ENCODE data around the gene PIP4K2B.

The PIP4K2B gene

DNA sequence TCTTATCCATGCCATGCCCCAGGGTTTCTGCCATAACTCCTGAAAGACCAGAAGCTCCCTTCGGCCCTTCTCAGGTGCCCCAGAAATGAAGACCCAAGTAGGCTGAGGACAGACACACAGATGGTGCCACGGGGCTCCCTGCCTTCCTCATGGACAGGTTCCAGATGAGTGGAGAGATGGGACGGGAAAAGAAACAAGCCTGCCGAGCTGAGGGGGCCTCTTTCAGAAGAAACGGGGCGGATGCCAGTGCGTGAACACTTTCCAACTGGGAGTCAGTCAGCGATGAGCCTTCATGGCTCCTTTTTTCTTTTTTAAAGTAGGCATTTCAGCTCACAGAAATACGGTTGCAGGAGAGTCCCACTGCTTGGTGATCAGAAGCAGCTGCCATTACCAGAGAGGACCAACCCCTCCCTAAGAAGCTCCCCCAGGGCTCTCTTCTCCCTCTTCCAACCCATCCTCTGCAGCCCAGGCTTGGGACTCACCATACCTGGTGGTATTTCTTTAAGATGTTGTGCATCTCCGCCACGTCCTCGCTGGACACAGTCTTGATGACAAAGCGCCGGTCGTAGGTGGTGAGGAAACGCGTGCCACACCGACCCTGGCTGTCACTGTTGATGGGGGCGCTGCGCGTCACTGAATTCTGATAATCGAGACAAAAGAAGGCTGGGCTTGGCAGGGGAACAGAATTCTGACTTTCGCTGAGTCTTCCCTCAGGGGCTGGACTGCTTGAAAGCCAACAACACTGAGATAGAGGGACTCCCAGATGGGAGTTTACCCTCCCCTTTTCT, 19.2 kb downstream of the PIP4K2B start:
- DNase-seq (ENCODE audit: low spot score), result no peak

DNA sequence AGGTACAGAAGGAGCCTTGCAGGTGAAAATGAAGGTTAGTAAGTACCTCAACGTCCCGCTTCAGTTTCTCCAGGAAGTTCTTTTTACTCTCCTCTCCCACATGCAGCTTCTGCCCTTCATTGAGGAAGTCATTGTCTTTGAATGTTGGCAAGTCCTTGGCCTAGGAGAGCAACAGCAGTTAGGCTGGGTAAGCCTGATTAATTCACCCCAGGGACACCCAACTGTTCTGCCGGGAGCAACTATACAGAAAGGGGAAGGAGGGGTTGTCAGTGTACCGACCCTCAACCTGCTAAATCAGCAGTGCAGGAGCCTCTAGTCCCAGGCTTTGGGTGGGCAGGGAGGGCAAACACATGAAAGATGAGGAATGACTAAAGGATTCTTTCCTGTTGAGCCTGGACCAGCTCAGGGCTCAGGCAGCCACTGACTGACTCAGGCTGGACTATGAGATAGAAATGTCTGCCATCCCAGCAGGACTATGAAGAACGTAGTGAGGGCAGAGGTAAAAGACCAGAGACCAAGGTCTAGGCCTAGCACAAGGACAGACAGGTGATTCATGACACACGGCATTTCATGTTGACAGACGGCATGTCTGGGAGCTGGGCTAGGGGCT, 21.6 kb downstream of the PIP4K2B start:
- no peak for DNase-seq (ENCODE audit: low spot score)

DNA sequence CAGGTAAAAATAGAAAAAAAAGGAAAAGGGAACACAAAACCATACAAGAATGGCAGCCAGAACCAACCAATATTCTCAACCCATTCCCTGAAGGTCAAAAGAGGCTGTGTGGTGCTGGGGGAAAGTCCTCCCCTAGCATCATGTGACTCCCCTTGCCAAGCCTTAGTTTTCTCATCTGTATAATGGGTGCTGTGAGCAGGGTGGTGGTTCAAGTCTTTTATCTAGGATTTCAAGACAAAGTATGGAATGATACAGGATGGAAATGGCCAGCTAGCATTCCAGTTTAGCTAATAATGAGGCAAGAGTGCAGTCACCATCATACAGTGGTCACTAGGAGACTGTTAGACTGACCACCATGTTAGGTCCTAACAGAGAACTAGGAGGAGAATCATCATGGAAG, 26.1 kb downstream of the PIP4K2B start:
- DNase-seq (ENCODE audit: low spot score), result no peak

DNA sequence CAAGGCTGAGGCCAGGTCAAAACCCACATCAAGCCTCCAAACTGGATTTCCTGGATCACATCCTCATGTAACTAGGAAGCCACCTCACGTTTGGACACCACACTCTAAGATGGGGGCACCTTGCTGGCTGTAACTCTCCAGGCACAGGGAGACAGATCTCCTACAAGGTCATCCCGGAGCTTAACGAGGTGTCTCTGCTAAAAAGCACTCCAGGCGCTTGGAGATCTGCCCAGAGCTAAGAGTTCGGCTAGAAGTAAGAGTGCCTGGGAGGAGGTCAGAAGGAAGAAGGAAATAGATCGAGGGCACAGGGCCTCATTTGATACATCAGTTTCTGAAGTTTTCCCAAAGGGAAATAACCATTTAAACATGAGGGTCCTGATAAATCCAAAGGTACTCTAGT, 30.9 kb downstream of the PIP4K2B start:
- no peak for DNase-seq (ENCODE audit: low spot score)

DNA sequence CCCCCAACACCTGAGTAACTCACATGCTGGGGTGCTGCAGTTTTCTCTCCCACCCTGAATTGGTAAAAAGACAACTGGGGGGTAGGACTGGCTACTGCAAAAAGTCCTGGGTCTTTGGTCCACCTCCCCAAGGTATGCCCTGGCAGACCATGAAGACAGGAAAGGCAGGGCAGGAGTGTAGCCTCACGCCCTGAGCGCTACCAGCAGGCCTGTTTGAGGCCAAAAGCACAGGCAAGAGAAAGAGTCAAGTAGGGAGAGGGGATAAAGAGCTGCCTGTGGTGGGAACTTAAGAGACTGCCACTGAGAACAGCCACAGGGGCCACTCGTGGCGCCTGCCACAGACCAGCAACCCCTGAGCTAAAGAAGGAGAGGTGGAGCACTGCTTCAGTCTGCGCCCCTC, 33.0 kb downstream of the PIP4K2B start:
- no peak for DNase-seq (ENCODE audit: low spot score)

DNA sequence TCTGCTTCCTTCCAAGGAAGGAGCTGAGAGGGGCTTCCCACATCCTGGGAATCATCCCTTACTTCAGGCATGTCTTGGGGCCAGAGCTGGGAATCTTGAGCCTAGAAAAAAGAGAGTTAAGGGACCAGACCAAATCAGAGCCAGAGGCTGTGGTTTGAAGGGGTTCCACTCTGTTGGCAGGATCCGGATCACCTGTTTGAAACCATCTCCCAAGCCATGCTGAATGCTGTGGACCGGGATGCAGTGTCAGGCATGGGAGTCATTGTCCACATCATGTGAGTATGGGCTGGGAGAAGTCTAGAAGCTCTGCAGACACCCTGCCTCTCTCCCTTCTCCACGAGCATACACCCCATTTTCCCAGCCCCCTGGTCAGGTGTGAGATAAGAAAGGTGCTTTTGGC, 37.1 kb downstream of the PIP4K2B start:
- no peak for DNase-seq (ENCODE audit: low spot score)

DNA sequence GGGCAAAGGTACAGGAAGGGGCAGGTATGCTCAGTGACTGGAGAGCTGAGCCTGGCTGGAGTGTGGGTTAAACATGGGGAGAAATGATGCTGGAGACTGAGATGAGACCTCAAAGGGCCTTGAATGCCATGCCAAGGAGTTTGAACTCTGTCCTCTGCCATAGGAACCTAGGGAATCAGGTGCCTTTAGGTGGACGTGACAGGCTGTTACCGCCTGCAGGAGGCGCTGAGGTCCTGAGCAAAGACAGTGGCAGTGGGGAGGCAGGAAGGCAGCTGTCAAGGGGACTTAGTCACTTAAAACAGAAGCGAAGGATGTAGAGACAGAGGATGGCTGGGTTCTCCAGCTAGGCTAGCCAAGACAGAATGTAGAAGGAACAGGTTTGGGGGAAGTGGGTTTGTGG, 37.7 kb downstream of the PIP4K2B start:
- peak; percentile 42 for DNase-seq (ENCODE audit: low spot score)

DNA sequence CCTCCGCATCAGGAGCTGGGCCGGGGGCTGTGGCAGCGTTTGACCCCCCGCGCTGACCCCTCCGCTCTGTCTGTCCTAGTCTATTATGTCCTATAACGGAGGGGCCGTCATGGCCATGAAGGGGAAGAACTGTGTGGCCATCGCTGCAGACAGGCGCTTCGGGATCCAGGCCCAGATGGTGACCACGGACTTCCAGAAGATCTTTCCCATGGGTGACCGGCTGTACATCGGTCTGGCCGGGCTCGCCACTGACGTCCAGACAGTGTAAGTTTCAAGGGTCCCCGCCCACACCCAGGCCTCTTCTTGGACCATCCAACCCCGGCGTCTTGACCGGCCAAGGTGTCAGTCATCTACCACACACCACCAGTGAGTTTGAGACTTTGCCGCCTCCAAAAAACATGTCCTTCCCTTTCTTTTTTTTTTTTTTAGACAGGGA, 46.3 kb downstream of the PIP4K2B start:
- DNase-seq (ENCODE audit: low spot score), result no peak

DNA sequence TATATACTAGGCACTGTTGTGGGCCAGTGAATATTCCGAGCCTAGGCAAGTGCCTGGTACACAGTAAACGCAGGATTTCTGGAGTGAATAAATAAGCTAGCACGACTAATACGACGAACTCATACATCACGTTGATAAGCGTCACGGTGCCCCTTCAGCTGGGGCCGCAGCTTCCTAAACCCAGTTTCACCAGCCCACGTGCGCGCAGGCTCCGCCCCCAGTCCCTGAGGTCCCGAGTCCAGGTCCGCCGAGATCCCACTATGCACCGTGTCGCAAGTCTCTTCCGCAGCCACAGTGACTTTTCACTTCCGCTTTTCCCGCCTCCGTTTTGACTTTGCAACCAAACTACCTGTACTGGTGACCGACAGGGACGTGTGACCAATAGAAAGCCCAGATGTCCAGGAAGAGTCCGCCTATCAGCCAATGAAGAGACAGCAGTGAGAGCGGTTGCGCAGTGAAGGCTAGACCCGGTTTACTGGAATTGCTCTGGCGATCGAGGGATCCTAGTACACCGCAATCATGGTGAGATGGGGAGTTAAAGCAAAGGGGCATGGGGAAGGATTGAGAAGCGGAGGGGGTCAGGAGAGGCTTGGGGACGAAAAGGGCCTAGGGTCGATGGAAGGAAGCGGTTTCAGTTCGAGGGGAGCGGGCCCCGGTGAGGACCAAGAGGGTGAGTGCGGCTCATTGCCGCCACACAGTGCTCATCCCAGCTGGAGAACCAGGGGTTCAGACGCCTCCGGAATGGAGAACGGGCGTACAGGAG, 46.9 kb downstream of the PIP4K2B start, which contains the start of gene PSMB3:
Gene PSMB3 (plus strand): TSS at position 434 of the 763 bp plus-strand sequence. CDS start 86 bp downstream, at position 520.
- DNase-seq (ENCODE audit: low spot score), result peak; percentile 100

DNA sequence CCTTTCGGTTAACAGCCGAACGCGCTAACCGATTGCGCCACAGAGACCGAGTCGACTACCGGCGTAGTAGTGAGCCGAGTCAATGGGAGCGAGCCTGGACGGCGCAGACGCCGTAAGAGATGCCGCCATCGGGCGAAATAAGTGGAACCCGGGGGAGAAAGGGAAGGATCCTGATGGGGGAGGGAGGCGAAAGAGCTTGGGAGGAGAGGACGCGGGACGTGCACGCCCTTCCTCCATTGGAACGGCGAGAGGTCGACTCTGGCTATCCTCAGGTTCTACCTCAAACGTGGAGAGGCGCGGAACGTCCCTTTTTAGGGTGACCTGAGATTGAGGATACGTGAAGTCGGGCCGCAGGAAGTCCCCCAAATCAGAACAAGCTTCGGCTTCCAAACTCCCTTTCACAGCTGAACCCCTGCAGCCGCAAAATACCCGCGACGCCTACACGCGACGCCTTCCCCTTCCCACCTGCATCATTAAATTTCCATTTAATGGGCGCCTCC, 47.5 kb downstream of the PIP4K2B start:
- peak; percentile 72 for DNase-seq (ENCODE audit: low spot score)

DNA sequence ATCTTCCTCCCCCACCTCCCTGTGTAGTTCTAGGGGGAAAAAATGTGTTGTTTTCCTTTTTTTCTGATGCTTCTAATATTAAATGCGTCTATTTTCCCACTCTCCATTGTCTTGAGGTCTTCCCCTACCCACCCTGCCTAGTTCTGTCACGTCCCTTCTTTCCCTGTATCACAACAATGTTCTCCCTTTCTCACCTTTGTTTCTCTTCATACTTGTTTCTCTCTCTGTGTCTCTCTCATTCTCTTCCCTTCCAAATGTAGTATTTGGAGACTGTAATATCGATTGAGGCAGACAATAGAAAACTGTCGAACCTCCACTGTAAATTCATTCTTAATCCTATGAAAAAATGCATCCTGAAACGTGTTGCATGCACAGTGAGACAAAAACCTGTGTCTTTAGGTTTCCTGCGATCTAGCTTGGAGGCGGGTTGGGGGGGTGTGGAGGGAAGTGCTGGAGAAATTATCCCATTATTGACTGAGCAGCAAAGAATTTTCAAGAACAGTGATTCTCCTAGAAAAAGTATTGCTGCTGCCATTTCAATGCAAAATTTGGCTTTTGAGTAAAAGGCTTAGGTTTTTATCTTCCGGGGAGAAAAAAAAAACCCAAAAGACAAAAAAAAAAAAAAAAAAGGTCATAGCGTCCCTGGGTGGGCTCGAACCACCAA, 48.1 kb downstream of the PIP4K2B start:
- DNase-seq (ENCODE audit: low spot score), result no peak

DNA sequence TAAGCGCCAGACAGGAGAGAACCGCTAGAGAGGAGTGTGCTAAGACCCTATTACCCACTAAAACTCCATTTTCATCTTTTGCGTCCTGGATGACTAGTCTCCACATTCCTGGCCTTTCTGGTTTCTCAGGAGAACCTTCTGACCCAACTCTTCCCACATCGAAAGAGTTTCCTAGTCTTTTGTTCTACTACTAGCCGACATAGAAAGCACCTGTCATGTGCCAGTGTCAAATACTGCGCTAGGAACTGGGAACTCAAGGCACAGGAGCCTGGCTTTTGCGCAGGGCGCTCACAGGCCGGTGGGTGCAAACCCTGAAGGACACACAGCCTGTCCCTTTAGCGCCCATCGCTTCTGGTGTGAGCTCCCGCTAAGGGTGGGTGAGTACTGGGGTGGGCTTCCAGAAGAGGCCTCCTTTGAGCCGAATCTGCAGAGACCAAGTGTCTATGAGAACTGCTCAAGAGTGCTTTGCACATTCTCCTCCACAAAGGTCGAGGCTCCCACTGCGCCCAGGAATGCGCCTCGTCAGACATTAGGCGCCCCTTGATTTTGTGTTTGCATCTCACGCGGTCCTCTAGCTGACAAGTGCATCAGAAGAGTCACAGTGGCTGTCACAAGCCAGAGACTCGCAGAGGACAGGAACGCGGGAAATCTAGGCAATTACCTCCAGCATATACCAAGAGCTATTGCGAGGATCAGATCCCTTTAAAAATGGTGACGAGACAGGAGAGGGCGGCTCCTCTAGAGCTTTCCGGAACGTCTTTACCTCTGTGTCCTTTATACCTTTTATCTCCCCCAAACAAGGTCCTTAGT, 48.8 kb downstream of the PIP4K2B start:
- no peak for DNase-seq (ENCODE audit: low spot score)

DNA sequence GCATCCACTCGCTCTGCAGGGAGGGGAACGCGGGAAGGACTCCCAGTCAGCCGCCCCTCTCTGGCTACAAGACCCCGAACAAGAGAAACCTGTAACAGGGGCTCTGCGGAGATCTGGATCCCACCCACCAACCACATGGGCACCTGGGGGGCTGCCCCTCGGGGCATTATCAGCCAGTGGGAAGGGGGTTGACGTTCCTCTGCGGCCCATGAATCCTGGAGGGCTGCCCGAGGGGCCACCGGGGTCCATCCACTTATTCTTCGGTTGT, 49.4 kb downstream of the PIP4K2B start:
- DNase-seq (ENCODE audit: low spot score), result no peak

DNA sequence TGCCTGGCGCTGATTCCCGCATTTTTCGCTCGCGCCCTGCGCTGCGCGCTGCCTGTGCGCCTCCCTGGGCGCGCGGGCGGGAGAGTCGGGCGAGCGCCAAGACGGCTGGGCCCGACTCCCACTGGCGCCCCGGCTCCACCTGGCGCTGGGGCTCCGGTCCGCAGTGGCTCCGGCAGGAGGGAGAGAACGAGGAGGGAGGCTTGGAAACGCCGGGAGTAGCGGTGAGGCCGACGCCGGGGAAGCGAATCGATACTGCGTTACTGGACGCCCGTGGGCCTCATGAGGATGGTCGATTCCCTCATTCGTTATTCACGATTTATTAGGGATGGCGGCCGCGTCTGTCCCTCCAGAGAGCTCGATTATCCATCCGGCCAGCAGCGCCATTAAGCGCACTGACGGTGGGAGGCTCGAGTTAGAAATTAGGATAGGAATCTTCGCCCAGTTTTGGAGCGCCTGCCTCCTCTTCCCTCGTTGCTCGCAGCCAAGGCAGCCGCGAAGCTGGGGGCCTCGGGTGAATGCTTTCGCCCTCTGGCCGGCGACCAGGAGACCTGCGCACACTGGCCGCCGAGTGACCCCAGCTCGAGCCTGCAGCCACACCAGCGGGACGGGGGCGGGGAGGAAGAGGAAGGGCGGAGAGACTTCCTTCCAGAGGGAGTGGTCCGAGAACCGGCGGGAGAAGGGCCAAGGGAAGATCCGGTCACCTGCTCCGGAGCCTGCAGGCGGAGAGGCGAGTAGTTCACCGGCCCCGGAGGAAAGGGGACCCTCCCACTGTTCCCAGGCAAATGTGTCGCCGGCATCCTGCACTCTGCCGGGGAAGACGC, 49.9 kb downstream of the PIP4K2B start:
- DNase-seq (ENCODE audit: low spot score), result peak; percentile 60

DNA sequence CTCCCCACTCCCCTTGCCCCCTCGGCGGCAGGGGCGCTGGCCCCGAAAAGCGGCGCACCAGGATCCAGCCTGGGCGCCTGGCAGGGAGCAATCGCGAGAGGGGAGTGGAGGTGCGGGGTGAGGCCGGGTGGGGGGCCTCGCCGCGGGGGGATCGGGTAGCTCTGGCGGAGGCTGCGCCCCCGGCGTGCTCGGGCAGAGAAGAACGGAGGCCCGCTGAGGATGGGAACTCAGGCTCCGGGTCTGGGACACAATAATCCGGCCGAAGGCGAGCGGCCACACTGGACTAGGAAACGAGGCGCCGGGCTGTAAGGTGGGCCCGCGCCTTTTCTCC, 50.5 kb downstream of the PIP4K2B start:
- no peak for DNase-seq (ENCODE audit: low spot score)

DNA sequence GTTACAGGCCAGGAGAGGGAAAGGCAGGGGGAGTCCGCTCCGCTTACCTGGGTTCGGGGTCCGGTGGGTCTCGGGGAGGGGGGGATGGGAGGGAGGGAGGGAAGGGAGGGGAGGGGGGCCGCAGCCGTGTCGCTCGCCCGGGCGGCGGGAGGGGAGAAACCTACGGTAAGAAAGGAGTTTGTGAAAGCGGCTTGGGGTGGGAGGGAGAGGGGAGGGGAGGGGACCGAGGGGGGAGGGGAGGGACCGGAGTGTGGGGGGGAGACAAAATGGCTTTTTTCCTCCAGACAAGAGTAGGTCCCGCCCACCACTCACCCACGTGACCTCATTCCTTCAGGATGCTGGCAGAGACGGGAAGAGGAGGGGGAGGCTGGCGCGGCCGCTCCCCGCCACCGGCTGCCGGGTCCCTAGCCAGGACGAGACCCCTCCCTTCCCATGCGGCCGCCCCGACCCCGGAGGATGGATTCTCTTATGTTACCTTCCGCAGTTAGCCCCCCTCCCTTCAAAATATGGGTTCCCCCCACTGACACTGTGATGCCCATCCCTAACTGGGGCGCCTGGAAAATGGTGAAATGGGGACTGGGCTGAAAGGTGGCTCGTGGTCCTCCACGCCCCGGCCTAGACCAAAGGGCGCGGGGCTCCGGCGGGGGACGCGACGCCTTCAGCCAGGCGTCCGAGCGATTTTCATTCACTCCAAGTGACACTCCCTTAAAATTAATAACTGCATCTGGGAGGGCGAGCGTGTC, 51.0 kb downstream of the PIP4K2B start, which contains the start of gene PCGF2:
Gene PCGF2 (minus strand): TSS at position 188 of the 743 bp plus-strand sequence. CDS start 7,934 bp downstream, outside the sequence.
- DNase-seq (ENCODE audit: low spot score), result peak; percentile 88

DNA sequence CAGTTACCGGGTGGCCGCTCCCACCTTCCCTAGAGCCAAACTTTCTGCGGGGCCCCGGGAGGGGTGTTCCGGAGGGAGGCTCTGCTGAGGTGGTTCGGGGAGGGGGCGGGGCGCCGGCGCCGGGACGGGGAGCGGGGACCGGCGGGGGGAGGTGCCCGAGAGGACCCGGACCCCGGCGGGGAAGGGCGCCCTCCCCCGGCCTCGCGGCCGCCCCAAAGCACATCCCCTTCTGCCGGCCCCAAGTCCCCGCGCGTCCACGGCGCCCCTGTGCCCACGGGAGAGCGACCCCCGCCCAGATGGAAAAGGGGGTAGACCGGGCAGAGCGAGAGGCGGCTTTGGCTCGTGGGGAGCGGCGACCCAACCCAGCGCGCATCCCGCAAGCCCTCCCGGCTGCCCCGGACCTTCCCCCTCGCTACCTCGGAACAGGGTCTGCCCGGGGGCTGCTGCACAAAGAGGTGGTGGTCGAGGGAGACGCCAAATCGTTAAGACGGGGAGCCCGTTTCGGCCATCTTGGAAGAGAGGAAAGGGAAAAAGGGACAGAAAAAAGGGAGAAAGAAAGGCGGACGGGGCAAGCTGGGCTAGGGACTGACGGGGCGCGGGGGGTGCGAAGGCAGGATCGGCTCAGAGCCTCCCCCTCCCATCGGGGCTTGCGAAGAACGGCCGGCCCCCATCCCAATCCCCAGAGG, 51.8 kb downstream of the PIP4K2B start:
- no peak for DNase-seq (ENCODE audit: low spot score)

DNA sequence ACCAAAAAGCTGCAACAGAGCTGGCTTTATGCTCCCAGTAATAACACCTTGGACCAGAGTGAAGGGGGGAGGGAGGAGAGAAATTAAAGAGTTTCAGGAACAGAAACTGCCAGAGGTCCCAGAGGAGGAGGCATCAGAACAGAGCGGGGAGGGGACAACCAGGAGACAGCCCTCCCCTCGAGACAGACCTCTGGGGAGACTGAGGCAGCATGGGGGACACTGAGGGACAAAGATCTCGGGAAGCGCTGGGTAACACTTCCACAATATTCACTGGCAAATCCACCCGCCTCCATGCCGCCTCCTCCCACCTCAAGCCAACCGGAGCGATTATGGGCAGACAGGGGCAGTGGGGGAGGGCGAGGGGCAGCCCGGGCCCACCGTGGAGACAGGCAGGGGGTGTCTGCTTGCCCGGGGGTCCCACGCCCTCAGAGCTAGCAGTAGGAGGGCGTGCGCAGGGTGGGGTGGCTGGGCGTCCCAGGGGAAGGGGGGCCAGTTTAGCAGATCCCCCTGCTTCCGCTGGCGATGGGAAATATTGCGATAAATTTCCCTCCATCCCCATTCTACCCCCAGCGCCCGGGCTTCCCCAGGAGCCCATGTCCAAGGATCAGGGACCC, 52.4 kb downstream of the PIP4K2B start:
- no peak for DNase-seq (ENCODE audit: low spot score)
